Activated CD4-positive, alpha-beta T cell treated with anti-CD3 and anti-CD28 coated beads, Interleukin-2, Interleukin-4, amounts not matched to agents 100 ng/mL and 50 ng/mL, durations not matched to agents 16 hours and 8 hours (primary cell): ENCODE data around the gene CHD9.
A peak's percentile ranks its signal among the peaks of the same experiment; 100 is the strongest.
"Not testable (repeated sequence)": the region's sequence is repeated elsewhere in the genome, so short reads cannot be mapped to it uniquely, and the experiment has no call there.

Source experiments
- DNase-seq: peaks from one replicate; pipeline ENCODE4 v3.0.0-alpha.2; 2020; ENCODE audit warnings: low spot score

Gene CHD9

DNA sequence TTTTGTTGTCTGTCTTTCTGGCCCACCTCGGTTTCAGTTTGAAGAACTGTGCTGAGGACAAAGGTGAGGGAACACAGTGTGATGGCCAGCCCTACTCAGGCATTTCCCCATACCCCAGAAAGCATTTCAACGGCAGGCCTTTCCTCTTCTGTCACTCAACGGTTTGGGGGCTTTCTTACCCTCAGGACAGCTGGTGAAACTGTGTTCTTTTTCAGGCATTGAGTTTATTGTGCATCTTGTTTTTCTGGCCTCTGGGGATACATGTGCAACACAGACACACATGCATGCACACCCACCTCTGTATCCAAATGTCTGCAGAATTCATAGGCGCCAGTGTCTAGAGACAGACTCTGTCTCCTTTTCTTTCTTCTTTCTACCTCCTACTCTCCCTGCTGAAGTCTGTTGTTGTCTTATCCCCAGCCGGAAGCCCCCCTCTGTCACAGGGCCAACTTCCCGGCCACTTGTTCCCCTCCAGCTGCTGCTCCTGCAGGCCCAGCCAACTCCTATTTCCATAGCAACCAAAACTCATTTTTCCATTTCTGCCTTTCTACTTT, 17.0 kb downstream of the CHD9 start:
- no peak for DNase-seq

DNA sequence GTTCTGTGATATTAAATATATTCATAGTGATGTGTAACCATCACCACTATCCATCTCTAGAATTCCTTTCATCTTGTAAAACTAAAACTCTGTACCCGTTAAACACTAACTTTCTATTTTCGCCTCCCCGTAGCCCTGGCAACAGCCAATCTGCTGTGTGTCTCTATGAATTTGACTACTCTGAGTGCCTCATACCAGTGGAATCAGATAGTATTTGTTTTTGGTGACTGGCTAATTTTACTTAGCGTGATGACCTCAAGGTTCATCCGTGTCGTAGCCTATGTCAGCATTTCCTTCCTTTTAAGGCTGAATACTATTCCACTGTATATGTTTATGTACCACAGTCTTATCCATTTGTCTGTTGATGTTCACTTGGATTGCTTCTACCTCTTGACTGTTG, 18.2 kb downstream of the CHD9 start:
- DNase-seq: no peak

DNA sequence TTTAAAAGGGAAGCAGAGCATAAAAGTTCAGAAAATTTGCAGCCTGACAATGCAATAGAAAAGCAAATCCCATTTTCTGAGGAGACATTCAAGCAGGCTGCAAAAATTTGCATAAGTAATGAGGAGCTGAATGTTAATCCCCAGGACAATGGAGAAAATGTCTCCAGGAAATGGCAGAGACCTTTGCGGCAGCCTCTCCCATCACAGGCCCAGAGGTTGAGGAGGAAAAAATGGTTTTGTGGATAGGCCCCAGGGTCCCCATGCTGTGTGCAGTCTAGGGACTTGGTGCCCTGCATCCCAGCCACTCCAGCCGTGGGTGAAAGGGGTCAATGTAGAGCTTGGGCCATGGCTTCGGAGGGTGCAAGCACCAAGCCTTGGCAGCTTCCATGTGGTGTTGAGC, 19.5 kb downstream of the CHD9 start:
- DNase-seq: not testable (repeated sequence)

DNA sequence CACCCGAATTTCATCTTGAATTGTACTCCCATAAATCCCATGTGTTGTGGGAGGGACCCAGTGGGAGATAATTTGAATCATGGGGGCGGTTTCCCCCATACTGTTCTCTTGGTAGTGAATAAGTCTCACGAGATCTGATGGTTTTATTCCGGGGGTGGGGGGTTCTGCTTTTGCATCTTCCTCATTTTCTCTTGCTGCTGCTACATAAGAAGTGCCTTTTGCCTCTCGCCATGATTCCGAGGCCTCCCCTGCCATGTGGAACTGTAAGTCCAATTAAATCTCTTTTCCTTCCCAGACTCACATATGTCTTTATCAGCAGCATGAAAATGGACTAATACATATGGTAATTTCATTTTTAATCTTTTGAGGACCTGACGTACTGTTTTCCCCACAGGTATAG, 20.7 kb downstream of the CHD9 start:
- DNase-seq: not testable (repeated sequence)

DNA sequence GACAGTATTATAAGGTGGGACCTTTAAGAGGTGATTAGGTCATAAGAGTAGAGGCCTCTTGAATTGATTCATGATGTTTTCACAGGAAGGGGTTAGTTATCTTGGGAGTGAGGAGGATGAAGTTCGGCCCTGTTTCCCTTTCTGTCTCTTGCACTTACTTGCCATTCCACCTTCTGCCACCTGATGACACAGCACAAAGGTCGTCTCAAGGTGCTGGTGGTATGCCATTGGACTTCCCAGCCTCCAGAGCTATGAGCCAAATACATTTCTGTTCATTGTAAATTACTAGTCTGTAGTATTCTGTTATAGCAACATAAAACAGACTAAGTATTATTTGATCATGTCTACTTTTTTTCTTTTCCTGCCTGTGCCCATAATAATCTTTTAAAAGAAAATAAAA, 23.5 kb downstream of the CHD9 start:
- no peak for DNase-seq

DNA sequence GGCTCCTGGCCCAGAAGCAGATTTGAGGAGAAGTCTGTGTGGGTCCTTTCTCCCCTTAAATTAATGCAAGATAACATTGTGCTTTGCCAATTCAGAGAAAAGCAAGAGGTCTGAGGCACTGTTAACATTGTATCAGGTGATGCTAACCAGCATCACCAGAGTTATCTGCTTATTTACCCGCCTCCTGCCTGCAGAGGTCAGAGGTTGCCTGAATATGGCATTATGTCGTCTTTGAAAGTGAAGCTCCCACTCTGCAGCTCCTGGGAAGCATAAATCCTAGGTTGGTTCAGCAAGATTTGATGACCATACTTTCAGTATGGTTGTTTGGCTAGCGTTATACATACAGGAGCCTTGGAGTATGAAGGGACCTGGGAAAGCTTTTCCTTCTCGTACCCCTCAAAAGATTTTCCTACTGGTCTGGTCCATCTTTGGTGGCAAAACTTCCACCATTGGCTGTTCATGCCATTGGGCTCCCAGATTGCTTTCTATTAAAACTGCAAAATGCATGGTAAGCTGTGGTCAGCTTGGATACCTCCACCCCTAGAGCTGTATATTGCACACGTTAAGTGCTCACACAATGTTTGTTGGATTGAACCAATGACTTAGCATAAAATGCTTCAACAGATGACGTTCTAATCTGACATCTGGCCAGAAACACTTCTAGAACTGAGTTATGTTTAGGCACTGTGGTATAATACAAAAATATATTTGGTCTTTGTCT, 24.1 kb downstream of the CHD9 start:
- no peak for DNase-seq

DNA sequence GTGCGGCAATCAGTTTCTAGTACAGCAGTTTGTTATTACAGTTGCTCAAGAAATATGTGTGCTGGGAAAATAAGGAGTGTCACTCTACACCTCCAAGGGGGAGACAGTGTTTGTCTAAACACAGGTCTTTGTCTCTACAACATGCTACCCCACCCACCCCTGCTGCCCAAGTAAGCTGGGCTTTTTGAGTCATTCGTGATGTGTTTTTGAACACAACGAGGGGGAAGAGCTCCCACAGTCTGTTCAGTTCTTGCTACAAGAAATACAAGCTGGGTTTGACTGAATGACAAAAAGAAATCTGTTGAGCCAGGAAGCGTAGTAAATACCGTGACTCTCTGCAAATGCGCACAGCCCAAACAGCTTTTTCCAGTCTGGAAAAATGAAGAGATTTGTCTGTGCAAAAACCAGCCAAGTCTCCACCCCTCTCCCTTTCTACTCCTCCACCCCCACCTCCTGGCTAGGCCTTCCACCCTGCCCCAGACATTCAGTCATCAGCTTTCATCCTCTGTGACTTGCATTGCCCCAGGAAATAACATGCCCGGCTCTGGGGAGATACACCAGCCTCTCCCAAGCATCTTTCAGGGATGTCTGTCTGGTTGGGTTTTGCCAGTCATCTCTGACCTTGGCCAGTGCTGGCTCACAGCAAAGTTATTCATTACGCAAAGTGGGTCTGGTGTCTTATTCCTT, 25.7 kb downstream of the CHD9 start:
- DNase-seq: no peak

DNA sequence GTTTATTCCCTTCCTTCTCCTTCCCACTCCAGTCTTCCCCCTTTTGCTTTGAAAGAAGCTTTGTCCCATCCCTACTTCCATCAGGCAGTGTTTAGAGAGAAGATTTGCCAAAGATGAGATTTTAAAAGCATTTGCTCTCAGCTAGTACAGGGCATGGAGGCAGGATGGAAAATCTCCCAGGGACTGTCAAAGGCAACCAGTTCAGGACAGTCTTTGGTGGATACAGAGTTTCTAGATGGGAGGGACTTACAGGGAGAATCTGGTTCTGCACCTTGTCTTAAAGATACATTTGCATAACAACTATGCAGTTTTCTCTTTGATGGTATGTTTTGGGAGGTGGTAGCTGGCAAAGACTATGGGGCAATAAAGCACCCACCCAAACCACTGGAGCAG, 26.2 kb downstream of the CHD9 start:
- DNase-seq: no peak

DNA sequence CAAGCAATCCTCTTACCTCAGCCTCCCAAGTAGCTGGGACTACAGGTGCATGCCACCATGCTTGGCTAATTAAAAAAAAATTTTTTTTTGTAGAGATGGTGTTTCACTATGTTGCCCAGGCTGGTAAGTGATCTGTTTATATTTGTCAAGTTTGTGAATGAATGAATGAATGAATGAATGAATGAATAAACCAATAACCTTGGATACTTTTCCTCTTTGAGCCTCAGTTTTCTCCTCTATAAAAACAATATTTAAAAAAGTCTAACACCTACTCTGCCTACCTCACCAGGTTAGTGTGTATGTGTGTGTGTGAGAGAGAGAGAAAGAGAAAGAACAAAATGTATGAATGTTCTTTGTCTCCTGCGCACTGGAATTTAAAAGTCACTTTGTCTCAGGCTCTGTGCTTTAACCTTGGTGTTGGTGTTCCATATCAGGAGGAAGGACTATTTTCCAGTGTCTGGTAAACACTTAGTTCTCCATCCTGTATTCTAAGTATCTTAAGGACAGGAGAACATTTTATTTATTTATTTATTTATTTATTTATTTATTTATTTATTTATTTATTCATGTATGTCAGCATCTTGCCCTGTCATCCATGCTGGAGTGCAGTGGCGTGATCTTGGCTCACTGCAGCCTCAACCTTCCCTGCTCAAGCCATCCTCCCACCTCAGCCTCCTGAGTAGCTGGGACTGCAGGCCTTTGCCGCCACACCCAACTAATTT, 27.1 kb downstream of the CHD9 start:
- DNase-seq: no peak

DNA sequence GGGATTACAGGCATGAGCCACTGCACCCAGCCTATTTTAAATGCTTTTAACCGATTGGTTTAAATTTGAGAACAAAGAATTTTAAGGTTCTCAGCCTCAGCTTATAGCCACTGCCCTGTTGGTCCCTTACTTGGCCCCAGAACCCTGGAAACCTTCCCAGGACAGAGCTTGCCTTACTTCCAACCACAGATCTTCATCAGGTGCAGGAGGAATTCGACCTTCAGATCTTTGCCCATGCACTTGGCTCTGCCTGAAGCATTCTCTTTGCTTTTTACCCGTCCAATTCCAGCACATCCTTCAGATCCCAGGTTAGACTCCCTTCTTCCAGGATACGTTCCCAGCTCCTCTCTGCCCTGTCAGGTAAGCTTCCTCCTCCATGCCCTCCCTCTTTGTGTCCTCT, 27.7 kb downstream of the CHD9 start:
- DNase-seq: no peak

DNA sequence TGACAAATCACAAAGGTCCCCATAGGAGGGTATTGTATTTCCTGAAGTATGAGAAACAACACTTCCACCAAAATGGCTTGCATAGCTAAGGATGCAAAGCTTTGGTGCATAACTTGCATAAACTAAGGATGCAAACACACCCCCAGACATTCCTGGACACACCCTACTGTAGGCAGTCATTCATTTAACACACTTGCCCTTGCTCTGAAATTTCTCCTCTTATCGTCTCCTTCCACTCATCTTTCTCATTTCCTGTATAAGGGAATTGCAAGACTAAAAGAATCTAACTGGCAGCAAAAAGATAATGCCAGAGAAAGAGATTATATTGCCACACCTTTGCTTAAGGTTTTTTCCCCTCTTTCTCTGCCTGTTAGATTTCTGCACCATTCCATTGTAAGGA, 28.3 kb downstream of the CHD9 start:
- no peak for DNase-seq

DNA sequence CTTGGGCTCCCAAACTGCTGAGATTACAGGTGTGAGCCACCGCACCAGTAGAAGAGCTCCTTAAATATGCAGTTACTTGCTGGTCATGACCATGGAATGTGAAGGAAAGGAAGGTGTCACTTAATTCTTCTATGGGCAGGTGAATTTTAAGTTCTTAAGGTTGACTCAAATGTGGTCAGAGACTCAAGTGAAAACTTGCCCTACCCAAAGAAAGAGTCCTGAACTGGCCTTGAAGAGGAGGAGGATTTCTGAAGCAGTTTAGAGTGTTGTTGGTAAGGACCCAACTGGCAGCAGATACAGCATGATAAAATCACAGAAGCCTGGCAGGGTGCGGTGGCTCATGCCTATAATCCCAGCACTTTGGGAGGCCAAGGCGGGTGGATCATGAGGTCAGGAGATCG, 29.4 kb downstream of the CHD9 start:
- no peak for DNase-seq

DNA sequence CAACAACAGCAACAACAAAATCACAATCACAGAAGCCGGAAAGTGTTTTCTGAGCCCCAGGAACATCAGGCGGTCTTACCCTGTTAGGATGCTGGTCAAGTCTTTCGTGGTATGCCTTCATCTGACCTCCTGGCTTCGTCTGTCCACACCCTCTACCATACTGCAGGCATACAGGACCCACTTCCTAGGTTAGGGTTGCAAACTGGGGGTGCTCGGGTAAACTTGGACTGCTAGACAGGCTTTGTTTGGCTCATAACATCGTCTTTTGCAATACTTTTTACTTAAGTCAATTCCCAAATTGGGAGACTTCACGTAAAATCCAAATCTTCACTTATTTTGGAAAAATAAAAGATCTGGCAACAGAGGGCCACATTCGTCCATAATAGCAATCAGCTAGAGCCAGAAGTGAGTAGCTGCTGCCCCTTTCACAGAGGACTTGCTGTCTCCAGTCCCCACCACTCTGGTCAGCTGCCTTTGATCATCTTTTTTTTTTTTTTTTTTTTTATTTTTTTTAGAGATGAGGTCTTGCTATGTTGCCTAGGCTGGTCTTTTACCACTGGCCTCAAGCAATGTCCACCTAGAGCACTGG, 30.0 kb downstream of the CHD9 start:
- no peak for DNase-seq

DNA sequence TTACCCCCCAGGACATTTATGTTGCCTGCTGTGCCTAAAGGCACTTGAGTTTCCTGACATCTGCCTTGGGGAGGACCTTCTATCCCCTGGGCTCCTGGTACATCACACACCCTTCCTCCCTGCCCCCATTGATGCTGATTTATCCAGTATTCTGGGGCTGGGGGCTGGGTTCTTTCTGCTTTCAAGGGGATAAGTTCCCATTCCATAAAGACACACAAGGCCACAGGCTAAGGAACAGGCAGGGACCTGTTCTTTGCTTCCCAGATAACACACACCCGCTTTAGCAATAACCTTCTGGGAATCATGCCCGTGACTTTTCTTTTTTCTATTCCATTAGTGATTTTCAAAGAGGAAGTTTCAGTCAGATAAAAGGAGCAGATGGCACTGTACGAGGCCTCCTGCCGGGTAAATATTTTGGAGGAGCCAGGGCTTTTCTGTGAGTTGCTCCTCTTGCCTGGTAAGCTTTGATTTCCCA, 30.6 kb downstream of the CHD9 start:
- no peak for DNase-seq

DNA sequence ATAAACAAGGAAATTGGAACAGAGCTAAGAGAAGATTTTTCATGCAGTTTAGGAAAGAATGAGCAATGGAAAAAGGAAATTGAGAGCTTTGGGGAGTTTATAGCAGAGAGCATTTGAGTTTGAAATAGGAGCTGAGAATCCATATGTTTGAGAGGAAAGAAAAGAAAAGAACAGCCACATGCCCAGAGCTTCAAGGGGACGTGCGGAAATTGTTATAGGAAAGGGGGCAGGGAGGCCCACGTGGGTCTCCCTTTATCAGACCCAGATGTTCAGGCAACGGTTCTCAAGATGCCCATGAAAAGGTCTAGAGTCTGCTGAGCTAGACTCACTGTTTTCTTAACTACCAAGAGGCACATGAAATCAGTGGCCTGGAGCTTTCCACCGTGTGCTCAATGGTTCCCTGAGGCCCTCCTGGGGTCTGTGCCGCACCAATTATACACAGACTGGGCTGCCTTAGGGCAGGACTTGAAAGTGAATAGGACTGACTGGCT, 31.2 kb downstream of the CHD9 start:
- DNase-seq: no peak

DNA sequence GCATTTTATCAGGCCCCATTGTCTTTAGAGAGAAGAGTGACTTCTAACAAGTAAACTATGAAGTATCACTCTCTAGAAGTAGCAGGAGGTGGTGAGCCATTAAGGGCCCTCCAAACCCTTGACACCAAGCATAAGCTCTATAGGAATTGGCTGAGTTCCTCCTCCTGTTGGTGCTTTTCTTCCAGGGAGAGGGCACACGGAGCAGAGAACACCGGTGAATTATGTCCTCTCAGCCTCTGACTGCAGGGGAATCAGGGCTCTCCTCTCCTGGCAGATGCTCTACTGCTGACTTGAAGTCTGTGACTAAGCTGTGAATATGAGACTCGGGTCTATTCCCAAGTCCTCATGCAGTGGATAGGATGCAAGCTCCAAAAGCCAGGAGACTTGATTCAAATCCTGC, 32.3 kb downstream of the CHD9 start:
- DNase-seq: no peak

DNA sequence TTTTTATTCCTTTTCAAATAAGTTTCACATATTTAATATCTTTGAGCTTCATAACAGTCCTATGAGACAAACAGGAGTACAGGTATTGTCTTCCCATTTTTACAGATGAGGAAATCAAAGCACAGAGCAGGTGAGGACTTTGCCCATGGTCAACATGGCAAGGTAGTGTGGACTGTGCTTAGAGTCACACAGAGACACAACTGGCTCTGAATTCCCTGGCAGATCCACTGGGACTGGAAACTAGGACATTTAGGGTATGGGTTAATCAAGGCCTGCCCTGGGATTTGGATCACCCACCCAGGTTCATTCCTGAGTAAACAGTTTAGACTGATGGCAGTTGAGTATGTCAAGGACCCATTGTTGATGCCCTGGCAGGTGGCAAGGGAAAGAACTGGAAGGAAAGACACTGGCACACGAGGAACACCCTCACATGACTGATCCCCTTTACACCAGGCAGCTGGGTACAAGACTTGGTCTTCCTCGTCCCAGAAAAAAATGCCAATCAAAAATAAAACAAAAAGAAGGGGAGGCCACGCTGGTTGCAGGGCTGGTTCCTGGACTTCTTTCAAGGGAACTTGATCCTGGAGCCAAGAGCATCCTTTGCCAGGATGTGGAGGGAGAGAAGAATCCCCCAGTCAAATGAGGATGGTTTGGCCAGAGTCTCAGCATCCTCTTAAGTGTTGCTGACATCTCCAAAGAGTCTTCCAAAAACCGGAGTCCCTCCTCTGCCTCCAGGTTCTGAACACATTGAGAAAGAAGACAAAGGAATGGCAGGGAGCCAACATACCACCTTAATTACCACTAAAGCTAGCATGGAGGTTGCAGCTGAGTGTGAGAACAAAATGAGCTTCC, 34.9 kb downstream of the CHD9 start:
- no peak for DNase-seq

DNA sequence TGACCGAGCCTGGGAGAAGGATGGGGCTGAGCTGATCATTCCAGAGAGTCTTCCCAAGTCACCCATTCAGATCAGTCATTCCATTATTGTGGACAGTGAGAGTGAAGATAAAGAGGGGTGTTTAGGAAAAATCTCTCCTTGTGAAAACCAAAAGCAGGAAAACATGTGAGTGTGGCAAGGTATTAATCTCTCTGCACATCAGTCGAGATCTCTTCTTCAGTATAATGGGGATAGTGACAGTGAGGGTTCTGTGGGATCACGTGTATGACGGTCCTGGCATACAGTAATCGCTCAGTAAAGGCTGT, 35.4 kb downstream of the CHD9 start:
- no peak for DNase-seq

DNA sequence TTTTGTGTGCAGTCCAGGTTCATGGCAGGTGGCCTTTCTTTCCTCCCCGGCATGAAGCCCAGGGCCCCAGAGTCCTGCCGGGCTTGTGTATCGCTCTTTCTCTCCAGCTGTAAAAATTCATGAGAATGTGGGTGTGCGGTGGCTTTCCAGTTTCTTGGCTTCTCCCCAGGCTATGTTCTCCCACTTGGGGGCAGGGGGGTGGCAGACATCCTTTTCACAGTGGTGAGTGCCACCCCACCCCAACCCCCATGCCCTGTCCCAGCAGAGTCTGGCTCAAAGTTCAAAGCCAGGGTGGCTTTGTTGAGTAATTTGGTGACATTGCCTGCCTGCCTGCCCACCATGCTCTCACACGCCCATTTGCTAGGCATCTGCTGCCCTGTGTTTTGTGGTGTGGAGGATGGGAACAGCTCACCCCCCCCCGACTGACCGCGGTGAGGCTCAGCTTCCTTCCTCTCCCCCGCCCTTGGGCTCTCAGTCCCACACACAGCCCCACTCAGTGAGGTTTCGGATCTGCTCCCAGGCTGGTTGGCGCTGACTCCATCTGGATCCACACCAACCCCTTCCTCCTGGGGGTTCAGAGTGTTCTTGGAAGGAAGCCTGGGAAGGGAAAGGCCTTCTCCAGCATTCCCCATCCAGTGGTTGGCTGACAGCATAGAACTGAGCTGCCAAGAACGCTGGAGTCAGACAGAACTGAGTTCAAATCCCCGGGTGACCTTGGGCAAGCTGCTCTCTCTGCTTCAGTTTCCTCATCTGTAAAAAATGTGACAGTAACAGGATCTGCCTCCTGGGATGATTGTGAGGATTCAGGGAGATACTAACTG, 36.0 kb downstream of the CHD9 start:
- peak; percentile 13 for DNase-seq

DNA sequence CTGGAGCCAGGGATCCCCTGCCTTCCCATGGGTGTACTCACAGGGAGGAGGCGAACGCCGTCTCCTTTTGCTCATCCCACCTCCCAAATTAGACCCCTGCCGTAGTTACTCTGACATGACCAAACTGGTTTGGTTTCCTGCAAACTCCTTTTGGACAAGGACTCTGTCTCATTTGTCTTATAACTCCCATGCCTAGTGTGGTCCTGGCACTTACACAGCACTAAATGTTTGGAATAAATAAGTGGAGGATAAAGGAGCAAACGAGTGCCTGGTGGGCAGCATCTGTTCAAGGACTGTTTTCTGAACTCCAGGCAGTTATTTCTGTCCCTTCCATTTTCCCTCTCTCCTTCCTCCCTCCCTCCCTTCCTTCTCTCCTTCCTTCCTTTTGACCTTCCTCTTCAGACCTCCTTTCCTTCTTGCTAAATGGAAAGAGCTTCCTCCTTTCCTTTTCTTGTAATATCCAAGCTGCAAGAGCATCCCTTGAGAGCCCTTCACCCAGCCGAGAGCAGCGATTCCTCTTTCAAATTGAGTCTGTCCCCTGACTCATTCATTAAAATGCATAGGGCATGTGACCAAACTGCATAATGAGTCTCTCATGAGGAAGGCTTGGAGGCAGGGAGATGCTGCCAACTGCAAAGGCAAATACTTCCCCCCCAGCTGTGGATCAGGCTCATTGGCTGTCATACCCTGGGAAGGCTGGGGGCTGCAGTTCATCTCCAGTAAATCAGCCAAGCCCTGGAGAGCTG, 36.8 kb downstream of the CHD9 start:
- peak; percentile 58 for DNase-seq
